Heart left ventricle (tissue), 16 donors: ENCODE measurements around the gene AGAP2. TPM values are rescaled to one million over a fixed set of nuclear protein-coding genes. Genes with fewer than 3 reads are reported as not detected.

Experiments
- ATAC-seq, 4 donors: fragments of 200-7000 bp; cut with Tn5 transposase; one replicate each; pipeline ENCODE4 v1.9.1; 2020 to 2022; ENCODE audit warnings: moderate library complexity in 4 of 4, mild to moderate bottlenecking in 3 of 4, moderate number of reproducible peaks in 1 of 4
- DNase-seq, 5 donors: peaks; one replicate each; pipeline ENCODE4 v3.0.0-alpha.2; 2020
- H3K27ac ChIP-seq, 12 donors: fragments of 200-600 bp; sonication (generic) in 4 of 12; one replicate each; pipeline versions ENCODE4 v1.5.0 to v1.8.0; 2016 to 2022; ENCODE audit warnings: mild to moderate bottlenecking in 2 of 12
- H3K27me3 ChIP-seq, 9 donors: fragments of 200-600 bp; sonication (generic) in 2 of 9; one replicate each; pipeline versions ENCODE4 v1.5.1 to v1.8.0; 2016 to 2022; ENCODE audit warnings: mild to moderate bottlenecking in 3 of 9
- H3K36me3 ChIP-seq, 9 donors: fragments of 200-600 bp; sonication (generic) in 2 of 9; one replicate each; pipeline versions ENCODE4 v1.5.0 to v1.8.0; 2018 to 2022; ENCODE audit warnings: mild to moderate bottlenecking in 2 of 9
- H3K4me1 ChIP-seq, 12 donors: fragments of 200-600 bp; sonication (generic) in 4 of 12; one replicate each; pipeline versions ENCODE4 v1.5.0 to v1.8.0; 2016 to 2022; ENCODE audit warnings: mild to moderate bottlenecking in 3 of 12
- H3K4me3 ChIP-seq, 12 donors: fragments of 200-600 bp; sonication (generic) in 4 of 12; one replicate each; pipeline versions ENCODE4 v1.5.0 to v1.8.0; 2017 to 2022; ENCODE audit warnings: mild to moderate bottlenecking in 9 of 12, moderate library complexity in 4 of 12
- H3K9me3 ChIP-seq, 12 donors: fragments of 200-600 bp; sonication (generic) in 4 of 12; one replicate each; pipeline versions ENCODE4 v1.5.0 to v1.8.0; 2016 to 2022; ENCODE audit warnings: mild to moderate bottlenecking in 1 of 12
- CTCF ChIP-seq, 12 donors: fragments of 200-600 bp; sonication (generic) in 4 of 12; IDR thresholded peaks; one replicate each; pipeline versions ENCODE4 v1.5.0 to v1.8.0; 2018 to 2022; ENCODE audit warnings: antibody characterized with exemption in 12 of 12, mild to moderate bottlenecking in 5 of 12
- POLR2A ChIP-seq, 2 donors: fragments of 450-650 bp; IDR thresholded peaks; one replicate each; pipeline ENCODE4 v1.6.1; 2017; ENCODE audit warnings: antibody characterized with exemption in 2 of 2, mild to moderate bottlenecking in 2 of 2, moderate library complexity in 2 of 2
- WGBS, 4 donors: extraction: QIAGEN DNeasy Blood & Tissue Kit in 2 of 4; methylation state at CpG; one replicate each; pipeline versions ENCODE4 v1.1.5 to v1.1.7; 2013 to 2018; 5-methylcytosine and 5-hydroxymethylcytosine counted together
- intact Hi-C, 10 donors: fragments of 100-400 bp; cut with DNase I; formaldehyde crosslinking; loops; one replicate each; pipeline versions ENCODE4 v1.11.1 to v1.14.2; 2022
- polyA plus RNA-seq, 2 donors: library from polyadenylated mRNA; stranded (reverse); fragments of 200-250 nt; gene quantifications; one replicate each; pipeline ENCODE4 v1.2.3, GENCODE V29; 2013
- total RNA-seq, 9 donors: library from RNA; depleted of rRNA in 2 of 9; stranded (reverse); fragments of >200 nt in 2 of 9; fragmentation: NEBNext Ultra II Directional in 3 of 9; extraction: Animal tissue kit (Norgen Biotek cat#: 25700) in 3 of 9; gene quantifications; one replicate each; pipeline versions ENCODE4 v1.1.0 to v1.2.4, GENCODE V29; 2016 to 2023
- donor health status: ischemic (EF 13 %, LVEDD 7.1; RV severe dilation, severe dysfunction).
- donor health status: healthy with polysubstance abuse.
- donor health status: DM: no; HTN: yes; CAD: no.
- donor health status: DM: no; HTN: no; CAD: no.
- donor health status: ischemic (EF 25% LVEDD 6.9; RV normal size, moderate dysfunction).
- donor health status: ischemic (EF 25% LVEDD 5.7; RV mildly dilated, moderate dysfunction).
- donor health status: healthy.
- donor health status: DM: yes; HTN: yes; CAD: no.
- donor health status: ischemic (EF 35%, LVEDD 5.7; RV mildly dilated, moderate dysfunction).
- donor health status: nonischemic (EF 11% LVEDD 7.7; RV severe dilation, severe dysfunction).
- donor health status: DM: yes; HTN: yes; CAD: no.
- donor health status: PGD.
- donor health status: ischemic (EF 29% LVEDD 5.4; RV normal size, mild dysfunction).
- donor health status: nonischemic (EF 23%, LVEDD 6.1; RV moderate dilation, normal function).

Gene AGAP2
- total and polyA plus RNA-seq, 11 donors, result 3.9 to 12.0 (median 5.5) TPM

GRCh38 chr12:57713209-57713608 lies 25.3 kb downstream of the AGAP2 start:
- 89 to 94% (median 92%) methylated on average over 5 of the region's 5 CpGs for WGBS, 4 donors
- TF ChIP-seq CTCF (IDR thresholded peaks at IDR 0.05) (no peak), POLR2A (IDR thresholded peaks at IDR 0.05) (no peak)
- Histone ChIP-seq H3K27ac (no peak overlapping the region), H3K9me3 (peaks cover 0 to 3% (median 0%) of the 10 kb centered on the region in 12 donors), H3K36me3 (peaks cover 0 to 91% (median 65%) of the 10 kb centered on the region in 9 donors), H3K4me1 (no peaks in the 10 kb centered on the region), H3K4me3 (no peak overlapping the region), H3K27me3 (no peaks in the 10 kb centered on the region)
- DNase-seq (no peak), ATAC-seq (no peak)
- intact Hi-C loops, result no loop called here

GRCh38 chr12:57712701-57713100 lies 25.8 kb downstream of the AGAP2 start:
- Histone ChIP-seq H3K27ac (no peak overlapping the region), H3K36me3 (peaks cover 0 to 91% (median 65%) of the 10 kb centered on the region in 9 donors), H3K9me3 (peaks cover 0 to 3% (median 0%) of the 10 kb centered on the region in 12 donors), H3K4me3 (no peak overlapping the region), H3K27me3 (no peaks in the 10 kb centered on the region), H3K4me1 (no peaks in the 10 kb centered on the region)
- ATAC-seq (no peak), DNase-seq (no peak)
- TF ChIP-seq POLR2A (IDR thresholded peaks at IDR 0.05) (no peak), CTCF (IDR thresholded peaks at IDR 0.05) (no peak)
- intact Hi-C loops, result no loop called here
- 94 to 96% (median 95%) methylated on average over 3 of the region's 3 CpGs for WGBS, 4 donors

GRCh38 chr12:57708296-57708695 lies 30.2 kb downstream of the AGAP2 start:
- H3K27me3 ChIP-seq, result no peaks in the 10 kb centered on the region
- ATAC-seq (no peak), DNase-seq (no peak)
- no peak for TF ChIP-seq POLR2A (IDR thresholded peaks at IDR 0.05)
- TF ChIP-seq CTCF (IDR thresholded peaks at IDR 0.05), result no peak
- H3K9me3 ChIP-seq, result peaks cover 0 to 13% (median 4%) of the 10 kb centered on the region in 12 donors
- no peaks in the 10 kb centered on the region for H3K4me1 ChIP-seq
- H3K27ac ChIP-seq, result no peak overlapping the region
- peaks cover 0 to 90% (median 72%) of the 10 kb centered on the region in 9 donors for H3K36me3 ChIP-seq
- H3K4me3 ChIP-seq, result no peak overlapping the region
- WGBS, 4 donors, result 89 to 97% (median 94%) methylated on average over 2 of the region's 2 CpGs
- intact Hi-C loops, result no loop called here

- intact Hi-C loops, result no loop called here
- no peak overlapping the region for H3K4me3 ChIP-seq
- ATAC-seq (no peak), DNase-seq (no peak)
- no peaks in the 10 kb centered on the region for H3K4me1 ChIP-seq
- H3K27ac ChIP-seq, result no peak overlapping the region
- TF ChIP-seq CTCF (IDR thresholded peaks at IDR 0.05) (no peak), POLR2A (IDR thresholded peaks at IDR 0.05) (no peak)
- 73 to 96% (median 92%) methylated on average over 3 of the region's 3 CpGs for WGBS, 4 donors
- no peaks in the 10 kb centered on the region for H3K27me3 ChIP-seq
- H3K9me3 ChIP-seq, result peaks cover 0 to 14% (median 4%) of the 10 kb centered on the region in 12 donors
- H3K36me3 ChIP-seq, result peaks cover 0 to 92% (median 71%) of the 10 kb centered on the region in 9 donors
Observed at GRCh38 chr12:57707250-57707649, 31.3 kb downstream of the AGAP2 start.
